ENCODE results near the gene OR8D1.

The OR8D1 gene

DNA sequence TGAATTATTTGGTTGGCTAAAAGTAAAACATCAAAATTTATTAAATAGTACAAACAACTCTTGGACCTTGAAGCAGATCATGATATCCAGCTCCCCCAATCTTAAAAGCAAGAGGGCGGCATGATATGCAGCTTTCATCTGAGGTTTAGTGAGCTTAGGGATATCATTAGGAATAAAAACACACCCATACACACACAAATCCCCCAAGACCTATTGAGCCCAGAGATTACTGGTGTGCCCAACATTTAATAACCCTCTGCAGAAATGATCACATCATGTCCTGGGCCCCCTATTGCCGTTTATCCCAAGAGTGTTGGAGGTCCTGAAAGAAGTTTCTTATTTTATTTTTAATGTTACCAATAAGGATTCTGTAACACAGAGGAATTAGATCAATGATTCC is at the start of gene OR8D1:
TSS of gene OR8D1 (minus strand) at position 101 of the 400 bp plus-strand sequence. CDS start 3,183 bp downstream, outside the sequence.
- no peak for DNase-seq

DNA sequence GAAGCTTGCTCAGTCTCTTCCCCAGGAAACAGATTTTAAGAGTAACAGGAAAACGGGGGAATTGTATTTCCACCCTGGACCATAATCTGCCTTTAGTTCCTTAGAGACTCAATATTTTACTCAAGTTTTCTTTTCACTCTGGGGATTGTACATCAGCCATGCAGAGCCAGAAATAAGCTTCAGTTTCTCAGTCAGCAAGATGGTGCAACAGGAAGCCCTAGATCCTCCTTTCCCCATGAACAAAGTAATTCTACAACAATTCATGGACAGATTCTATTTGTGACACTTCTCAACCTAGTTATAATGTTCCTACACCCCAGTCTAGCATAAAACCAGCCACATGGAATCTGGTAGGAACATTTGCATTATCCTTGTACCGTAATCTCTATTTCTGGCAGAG is 45.8 kb upstream of the OR8D1 start:
- DNase-seq = no peak

DNA sequence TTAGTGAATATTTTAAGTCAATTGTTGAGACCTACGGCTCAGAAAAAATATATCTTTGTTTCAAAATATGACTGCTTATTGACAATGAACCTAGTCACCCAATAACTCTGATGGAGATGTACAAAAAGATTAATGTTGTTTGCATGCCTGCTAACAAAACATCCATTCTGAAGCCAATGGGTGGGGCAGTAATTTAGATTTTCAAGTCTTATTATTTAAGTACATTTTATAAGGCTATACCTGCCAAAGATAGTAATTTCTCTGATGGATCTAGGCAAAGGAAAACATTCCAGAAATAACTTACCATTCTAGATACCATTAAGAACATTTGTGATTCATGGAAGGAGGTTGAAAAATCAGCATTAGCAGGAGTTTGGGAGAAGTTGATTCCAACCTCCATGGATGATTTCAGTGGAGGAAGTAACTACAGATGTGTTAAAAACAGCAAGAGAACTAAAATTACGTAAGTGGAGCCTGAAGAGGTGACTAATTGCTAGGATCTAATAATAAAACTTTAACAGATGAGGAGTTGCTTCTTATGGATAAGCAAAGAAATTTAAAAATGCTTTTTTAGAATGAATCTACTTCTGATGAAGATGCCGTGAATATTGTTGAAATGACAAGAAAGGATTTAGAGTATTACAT is 32.7 kb upstream of the OR8D1 start:
- no peak for DNase-seq

DNA sequence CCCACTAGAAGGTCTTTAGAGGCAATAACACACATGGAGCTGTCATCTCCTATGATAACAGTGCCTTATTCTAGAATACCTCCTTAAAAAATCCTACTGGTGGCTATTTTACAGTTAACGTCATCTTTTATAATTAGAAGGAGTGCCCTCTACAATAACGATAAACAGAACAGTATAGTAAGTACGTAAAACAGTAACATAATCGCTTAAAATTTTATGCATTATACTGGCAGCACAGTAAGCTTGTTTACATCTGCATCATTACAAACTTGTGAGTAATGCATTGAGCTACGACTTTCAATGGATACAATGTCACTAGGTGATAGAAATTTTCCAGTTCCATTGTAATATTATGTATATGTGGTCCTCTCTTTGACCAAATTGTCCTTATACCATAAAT is 30.6 kb upstream of the OR8D1 start:
- no peak for DNase-seq

DNA sequence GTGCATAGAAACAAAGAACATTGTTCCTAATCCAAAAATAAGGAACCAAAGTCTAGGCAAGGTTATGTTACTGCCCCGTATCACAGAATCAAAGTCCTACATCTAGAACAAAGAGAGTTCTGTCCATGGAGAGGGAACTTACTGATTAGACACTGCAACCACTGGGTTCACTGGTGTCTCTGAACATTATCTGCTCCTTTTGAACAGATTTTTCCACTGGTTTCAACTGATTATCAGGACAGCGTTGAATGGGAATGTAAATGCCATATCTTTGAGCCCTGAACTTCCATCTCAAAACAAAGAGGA is 26.3 kb upstream of the OR8D1 start:
- DNase-seq = no peak

DNA sequence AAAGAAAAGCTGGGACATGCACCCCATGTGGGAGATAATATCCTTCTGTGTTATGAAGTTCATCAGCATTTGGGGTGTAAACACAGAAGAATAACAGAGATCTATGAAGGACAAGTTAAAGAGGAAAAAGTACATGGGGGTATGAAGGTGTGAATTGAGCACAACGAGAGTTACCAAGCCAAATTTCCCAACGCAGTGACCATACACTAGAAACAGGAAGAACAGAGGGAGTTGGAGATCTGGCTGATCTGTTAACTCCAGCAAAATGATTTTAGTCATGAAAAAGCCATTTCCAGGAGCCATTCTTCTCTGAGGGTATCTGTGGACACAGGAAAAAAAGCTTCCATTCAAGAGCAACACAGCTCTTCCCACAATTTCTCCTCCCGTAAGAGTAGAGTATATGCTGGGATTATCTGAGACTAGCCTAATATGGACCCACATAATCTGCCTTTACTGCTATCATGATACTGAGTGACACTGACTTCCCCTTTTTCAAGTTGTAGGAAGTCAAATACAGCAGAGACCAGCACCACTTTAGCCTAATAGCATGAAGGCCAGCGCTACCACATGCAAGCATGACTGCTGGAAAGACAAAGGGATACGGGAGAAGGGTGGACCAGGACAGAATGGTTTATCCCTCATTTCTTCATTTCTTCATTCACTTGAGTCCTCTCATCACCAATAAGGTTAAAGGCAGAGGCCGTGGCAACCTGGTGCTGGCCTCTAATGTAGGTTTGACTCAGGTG is 25.8 kb upstream of the OR8D1 start:
- peak; percentile 29 for DNase-seq

DNA sequence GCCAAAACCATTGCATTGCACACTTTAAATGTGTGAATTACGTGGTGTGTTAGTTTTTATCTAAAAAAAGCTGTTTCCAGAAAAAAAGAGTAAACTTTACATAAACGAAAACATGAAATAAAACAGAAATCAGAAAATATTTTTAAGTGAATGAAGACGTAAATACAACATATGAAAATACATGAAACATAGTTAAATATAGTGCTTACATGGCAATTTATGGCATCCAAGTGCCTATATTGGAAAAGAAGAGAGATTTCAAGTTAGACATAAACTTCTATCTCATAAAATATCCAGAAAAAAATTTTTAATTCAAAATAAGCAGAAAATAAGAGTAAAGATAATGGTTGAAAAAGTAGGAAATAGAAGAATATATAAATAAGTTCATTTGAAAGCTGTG is 18.1 kb upstream of the OR8D1 start:
- no peak for DNase-seq

DNA sequence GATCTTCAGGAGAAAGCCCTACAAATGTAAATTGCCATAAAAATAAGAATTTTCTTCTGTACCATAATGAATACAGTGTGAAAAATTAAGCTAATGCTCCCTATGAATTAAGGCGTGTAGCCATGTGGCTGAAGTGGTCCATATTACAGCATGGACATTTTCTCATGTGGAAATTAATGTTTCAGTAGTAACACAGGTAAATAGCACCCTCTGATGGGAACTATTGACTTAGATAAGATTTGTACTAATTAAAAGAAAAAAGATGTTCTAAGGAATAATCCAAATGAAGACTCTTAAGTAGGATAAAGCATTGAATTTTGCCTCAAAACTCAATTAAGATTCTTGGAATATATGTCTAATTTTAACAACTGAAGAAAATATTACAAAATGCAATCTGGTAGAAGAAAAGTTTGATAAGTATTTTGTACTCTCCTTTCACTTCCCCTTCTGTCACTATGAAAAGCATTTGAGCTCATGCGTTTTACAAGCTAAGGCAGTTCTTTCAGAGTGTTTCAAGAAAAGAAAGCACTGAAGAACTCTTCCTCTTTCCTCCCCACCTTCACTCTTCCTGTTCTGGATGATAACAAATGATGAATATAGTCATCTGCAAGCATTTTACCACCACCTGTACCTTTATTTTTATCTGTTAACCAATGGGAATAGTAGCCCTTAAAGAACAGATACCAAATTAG is 16.2 kb upstream of the OR8D1 start:
- peak; percentile 16 for DNase-seq

DNA sequence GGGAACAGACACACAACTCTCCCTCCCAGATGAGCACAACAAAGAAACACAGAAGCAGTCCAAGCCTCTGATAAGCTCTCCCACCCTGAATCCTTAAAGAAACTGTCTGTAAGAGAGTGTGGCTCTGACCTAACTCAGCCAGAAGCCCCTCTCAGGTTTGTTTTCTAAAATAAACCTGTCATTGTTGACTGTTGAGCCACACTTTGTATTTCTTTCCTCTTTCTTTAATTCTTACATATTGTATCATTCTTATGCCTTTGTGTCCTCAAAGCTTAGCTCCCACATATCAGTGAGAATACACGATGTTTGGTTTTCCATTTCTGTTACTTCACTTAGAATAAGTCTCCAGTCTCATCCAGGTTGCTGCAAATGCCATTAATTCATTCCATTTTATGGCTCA is 14.0 kb upstream of the OR8D1 start:
- no peak for DNase-seq

DNA sequence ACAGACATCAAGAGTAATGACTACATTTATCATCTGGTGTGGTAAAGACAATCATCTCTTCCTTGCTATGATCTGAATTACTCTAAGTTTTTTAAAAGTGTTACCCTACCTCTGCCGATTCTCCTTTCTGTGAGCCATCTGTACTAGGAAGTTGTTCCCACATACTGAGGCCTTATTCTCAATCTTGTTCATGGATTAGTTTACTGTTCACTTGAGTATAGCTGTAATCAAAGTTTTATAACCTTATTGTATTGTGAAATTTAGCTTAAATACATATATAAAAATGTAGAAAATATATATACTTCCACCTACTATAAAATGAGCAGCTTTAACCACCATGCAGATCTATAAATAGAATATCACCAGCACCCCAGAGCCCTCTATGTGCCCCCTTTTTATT is 8.6 kb upstream of the OR8D1 start:
- no peak for DNase-seq

DNA sequence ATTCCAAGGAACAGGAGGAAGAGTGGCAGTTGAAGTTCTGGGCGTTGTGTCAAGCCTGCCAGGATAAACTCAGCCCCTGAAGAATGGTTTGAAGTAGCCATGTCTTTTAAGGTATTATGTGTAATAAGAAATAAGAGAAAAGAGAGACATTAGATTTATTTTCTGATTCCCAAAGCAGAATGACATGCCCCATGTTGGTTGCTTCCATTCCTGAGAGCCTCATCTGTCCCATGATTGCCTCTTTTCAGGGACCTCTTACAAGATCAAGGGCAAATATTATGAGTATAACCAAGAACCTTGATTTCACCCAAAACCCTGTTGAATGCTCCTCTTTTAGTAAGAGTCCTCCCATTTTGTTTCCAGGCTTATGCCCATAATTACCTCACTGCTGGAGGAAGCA is 6.3 kb upstream of the OR8D1 start, which contains the start of gene OR8D2:
TSS of gene OR8D2 (minus strand) at position 101 of the 400 bp plus-strand sequence. CDS start at position 101, 0 bp downstream.
- DNase-seq = no peak

DNA sequence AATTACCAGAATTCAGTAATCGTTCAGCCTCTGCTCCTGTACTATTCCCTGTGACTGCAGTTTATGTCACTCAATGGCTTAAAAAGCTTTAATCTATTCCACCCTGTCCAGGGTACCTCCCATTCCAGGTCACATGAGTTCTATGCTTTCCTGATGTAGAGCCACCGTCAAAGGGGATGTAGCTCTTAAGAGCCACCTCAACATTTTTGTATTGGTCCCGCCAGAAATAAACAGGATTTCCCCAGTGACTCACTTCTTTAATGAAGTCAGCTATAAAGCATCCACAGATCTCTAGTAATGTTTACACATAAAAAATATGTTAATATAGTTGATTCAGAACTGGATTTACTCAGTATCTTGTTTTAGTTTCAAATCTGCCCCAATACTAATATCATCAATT is 1.3 kb upstream of the OR8D1 start:
- no peak for DNase-seq

DNA sequence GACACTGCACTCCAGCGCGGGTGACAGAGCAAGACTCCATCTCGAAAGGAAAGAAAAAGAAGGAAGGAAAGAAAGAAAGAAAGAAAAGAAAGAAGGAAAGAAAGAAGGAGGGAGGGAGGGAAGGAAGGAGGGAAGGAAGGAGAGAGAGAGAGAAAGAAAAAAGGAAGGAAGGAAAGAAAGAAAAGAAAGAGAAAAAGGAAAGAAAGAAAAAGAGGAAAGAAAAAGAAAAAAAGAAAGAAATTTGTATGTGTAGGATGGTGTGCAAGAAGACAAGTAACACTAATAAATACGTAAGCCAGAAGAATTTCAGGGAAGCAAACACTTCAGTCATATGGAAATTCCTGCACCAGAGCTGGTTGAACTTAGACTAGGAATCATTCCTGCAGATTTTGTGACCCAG is 618 bp downstream of the OR8D1 start:
- DNase-seq = no peak

DNA sequence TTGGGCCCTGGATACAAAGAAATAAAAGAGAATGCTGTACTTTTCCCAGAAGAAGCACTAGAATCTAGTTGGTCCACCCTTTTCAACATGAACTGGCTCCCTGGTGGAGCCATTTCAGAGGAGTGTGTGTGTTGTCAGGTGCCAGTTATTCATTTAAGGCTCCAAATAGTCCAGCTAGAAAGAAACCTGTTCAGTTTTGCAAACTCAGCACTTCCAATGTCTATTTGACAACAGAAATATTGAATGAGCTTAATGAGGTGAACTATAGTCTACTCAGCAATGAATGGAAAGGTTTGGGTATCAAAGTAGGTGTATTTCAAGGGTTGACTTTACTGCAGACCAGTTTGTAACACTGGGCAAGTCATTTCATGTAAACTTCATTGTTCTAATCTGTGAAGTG is 2.1 kb downstream of the OR8D1 start:
- DNase-seq = no peak

DNA sequence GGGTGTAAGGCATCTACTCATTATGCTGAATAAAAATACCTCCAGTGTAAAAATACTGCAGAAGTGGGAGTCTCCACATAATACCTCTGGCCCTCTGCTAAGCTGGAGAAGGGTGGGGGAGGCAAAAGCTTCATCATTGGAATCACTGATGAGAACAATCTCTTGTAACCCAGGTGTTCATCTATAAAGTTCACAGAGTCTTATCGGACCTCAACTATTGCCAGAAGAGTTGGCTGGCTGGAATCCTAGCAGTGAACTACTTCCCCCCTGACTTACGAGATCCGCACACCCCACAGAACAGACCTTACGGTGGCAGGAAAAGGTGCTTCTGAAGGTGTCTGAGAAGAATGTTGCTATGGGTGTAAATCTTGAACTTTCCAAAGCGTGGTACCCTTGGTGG is 2.5 kb downstream of the OR8D1 start:
- DNase-seq = no peak

DNA sequence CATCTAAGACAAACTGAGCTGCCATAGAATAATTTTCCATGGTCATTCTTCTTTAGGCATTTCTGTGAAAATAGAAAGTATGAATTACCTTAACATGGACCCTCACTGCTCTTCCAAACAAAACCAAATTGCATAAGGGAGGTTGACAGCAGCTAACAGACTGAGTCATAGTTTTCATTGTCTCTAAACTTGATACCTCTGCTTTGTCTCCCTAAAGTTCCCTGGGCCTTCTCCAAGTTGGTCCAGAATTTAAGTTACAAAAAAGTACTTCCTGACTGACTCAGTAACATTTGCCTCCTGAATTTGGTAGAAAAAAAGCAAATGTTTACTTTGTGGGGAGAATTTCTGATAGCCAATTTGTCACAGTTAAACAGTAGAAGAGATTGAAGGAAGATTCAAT is 3.0 kb downstream of the OR8D1 start:
- DNase-seq = no peak

DNA sequence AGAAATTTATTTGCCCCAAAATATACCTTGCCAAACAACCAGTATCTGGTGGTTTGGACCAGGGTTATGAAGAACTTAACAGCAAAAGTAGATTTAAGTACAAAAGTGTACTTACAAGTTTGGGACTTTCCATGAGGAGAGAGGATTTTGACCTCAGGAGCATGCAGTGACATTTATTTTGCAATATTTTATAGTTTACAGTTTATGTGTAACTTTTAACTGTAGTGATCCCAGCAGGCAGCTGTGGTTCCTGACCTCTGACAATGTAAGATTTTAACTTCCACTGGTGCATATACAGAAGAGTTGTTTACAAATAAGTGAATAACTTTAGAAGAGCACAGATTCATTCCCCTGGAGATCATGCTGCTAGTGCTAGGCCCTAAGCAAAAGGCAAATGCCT is 6.7 kb downstream of the OR8D1 start:
- no peak for DNase-seq

DNA sequence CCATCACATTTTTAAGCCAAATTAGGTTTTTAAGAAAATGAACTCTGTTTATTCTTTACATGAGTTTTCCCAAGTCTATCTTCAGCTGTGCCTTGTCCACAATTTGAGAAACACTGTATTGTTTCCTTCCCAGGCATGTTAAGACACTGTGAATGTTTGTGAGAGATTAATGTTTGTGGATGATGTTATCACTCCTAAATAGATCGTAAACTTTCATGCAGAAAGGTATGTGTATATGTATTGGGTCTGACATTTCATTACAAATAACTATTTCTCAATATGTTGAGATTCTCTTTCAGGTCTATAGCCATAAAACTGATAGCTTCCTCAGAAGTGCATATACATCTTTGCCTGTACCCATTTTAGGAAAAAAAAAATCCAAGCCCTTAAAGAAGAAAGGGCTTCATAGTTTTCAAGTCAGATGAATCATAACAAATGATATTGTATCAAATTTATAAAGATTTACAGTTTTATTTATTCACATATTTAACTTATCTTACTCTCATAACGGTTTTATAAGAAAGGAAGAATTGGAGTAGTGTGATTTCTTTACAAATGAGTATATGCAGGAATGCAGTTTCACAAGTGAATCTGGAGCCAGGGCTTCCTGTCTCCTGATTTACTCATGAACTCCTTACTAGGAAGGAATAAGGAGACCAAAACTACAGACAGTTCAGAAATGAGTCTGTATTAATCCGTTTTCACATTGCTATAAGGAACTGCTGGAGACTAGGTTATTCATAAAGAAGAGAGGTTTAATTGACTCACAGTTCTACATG is 11.2 kb downstream of the OR8D1 start:
- DNase-seq = no peak

DNA sequence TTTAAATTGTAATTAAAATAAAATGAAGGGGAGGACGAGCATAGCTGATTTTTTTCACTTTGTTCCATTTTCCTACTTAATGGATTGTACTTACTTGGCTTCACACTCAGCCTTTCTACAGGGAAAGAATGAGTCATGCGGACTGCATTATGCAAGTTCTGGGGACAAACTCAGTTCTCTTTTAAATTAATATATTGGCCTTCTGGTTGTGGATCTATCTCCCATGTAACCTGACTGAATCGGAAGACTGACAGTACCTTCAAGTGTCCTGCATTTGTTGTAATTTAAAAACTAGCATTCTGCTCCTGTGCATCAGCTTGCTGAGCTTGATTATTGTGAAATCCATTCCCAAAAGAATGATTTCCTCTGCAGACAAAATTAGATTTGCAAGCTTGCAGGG is 12.2 kb downstream of the OR8D1 start:
- no peak for DNase-seq

DNA sequence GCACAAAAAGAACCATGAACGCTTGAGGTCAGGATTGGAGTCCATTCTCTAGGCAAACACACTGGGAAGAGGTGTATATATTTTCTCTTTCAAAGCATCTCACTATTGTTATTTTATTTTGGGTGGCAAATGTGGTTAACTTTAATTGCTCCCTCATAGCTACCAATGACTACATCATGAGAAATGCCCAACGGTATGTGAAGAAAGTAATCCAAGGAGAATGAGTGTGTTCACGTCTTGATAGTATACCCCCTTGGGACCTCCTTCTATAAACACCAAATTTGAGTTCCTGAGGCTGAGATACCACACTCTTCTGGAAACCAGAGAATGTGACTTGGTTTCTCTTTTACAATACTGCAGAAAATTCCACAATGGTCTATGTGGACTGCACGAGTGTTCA is 15.8 kb downstream of the OR8D1 start:
- DNase-seq = no peak

DNA sequence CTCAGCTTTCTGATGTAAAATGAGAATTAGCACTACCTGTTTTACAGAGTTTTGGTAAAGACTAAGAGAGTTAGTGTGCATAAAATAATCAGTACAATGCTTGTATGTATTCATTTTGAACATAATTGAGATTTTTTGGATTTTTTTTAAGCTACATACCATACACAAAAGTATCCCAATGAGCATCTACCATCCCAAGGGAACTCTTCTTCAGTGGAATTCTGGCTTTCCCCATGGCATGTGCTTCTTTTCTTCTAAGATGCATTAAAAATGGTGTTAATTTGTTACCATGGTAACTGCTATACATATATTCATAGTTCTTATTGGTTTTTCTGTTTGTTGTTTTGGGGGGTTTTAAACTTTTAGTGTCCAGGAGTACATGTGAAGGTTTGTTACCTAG is 17.7 kb downstream of the OR8D1 start:
- DNase-seq = no peak

DNA sequence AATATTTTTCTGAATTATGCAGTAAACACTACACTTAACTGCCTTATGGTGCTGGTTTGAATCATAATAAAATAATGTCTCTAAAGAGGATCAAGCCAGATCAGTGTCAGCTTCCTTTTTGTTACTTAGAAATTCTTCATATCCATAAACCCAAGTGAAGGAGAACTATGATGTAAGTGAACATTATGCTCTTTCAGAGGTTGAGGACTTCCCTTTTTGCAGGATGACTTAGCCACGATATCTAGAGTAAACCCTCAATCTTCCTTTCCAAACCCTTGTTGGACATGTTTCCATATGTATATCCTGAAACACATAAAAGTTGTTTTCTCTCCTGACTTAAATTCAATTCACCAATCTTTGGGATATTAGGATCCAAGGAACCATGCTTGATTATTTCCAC is 19.1 kb downstream of the OR8D1 start:
- peak; percentile 5 for DNase-seq

DNA sequence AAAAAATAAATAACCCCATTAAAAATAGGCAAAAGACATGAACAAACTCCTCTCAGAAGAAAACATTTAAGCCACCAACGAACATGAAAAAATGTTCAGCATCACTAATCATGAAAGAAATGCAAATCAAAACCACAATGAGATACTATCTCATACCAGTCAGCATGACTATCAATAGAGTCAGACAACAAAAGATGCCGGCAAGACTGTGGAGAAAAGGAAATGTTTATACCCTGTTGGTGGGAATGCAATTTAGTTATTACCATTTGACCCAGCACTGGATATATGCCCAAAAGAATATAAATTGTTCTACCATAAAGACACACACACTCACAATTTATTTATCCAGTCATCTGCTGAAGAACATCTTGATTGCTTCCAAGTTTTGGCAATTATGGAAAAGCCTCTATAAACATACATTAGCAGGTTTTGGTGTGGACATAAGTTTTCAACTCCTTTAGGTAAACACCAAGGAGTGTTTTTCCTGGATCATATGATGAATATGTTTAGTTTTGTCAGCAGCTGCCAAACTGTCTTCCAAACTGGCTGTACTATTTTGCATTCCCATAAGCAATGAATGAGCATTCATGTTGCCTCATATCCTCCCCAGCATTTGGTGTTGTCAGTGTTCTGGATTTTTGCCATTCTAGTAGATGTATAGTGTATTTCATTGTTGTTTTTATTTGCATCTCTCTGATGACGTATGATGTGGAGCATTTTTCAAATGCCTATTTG is 28.0 kb downstream of the OR8D1 start:
- DNase-seq = no peak

All from hematopoietic multipotent progenitor cell treated with erythropoietin and hydrocortisone succinate and interleukin-3 and kit ligand, for 6 days (in vitro differentiated cells).